EH (cell line): ENCODE results near the gene PFKL.
"Not testable (repeated sequence)": the region's sequence is repeated elsewhere in the genome, so short reads cannot be mapped to it uniquely, and the experiment has no call there.

ENCODE experiments used
- DNase-seq: peaks from one replicate; pipeline ENCODE4 v3.0.0-alpha.2; 2015; ENCODE audit warnings: low read depth

Gene PFKL

DNA sequence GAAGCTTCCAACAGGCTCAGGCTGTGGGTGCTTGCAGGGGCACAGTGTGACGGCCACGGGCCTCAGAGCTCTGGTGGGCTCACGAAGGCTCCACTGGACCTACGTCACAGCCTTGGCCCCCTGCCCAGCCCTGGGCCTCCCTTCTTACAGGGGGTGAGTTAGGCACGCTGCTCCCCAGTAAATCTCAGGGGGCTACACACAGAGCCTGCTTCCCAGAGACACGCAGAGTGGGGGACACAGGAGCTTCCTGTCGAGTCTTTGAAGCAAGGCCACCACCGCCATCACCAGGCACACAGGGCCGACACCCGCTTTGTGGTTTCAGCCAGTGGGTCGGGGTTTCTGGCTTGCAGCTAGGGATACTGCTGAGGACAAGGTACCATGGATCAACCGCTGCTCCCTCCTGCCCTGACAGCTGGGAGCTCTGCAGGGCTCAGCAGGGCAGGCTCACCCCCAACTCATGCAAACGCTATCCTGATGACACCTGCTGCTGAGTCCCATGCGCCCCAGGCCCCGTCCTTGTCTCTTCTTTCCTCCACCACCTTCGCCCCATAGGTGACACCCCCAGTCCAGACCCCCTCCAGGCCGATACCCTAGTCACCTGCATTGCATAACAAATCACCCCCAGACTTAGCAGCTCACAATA lies 44.8 kb downstream of the PFKL start:
- DNase-seq: no peak

- no peak for DNase-seq
Measured at GRCh38 chr21:44345495-44345894, 45.6 kb downstream of the PFKL start.

DNA sequence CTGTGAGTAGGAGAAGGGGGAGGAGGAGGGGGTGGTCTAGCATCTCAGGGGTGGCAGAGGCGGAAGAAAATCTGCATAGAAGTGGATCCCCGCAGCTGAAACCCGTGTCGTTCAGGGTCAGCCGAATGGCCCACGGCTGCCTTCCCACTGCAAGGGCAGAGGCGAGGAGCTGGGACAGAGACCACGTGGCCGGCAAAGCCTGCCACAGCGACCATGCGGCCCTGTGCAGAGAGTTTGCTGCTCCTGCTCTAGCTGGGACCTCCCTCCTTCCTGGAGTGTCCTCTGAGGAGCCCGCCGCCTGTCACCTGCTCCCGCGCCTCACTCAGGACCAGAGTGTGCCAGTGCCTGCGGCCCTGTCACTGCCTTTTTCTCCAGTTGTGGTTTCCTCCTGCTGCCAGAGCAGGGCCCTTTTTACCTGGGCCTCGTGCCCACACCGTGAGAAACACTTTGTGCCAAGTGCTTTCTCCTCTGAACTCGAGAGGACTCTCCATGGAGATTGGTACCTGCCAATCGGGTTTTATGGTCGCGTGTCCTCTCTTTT lies 48.1 kb downstream of the PFKL start:
- DNase-seq: no peak

GRCh38 chr21:44348861-44349260 lies 49.0 kb downstream of the PFKL start:
- no peak for DNase-seq

- DNase-seq: no peak
Measured at GRCh38 chr21:44349416-44349846, 49.6 kb downstream of the PFKL start.

- DNase-seq: no peak
Measured at GRCh38 chr21:44349847-44350772, 50.3 kb downstream of the PFKL start.

GRCh38 chr21:44350773-44351481 lies 51.1 kb downstream of the PFKL start:
- DNase-seq: no peak

- DNase-seq: no peak
Measured at GRCh38 chr21:44351535-44352252, 51.8 kb downstream of the PFKL start.

DNA sequence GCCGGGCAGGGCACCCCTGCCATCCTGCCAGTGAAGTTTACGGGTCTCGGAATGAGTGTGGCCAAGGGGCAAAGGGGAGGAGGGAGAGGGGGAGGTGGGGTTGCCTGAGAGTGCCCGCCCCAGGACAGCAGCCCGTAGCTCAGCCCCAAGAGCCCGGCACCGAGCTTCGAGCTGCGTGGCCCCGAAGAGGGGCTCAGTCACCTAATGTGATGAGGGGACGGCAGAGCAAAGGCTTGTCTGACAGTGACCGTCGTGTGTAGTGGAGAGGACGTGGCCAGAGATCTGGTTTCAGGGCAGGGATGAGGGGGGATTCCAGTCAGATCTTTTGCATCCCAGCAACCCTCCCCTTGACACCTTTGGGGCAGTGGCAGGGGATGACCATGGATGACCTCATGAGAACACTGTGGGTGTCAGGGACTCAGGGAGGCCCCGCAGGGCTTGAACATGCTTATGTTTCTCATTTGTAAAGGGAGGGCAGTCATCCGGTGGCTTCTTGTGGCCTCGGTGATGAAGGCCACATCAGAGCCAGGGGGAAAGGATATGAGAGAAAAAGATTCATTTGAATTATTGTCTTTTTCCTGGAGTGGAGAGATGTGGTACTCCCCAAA lies 52.5 kb downstream of the PFKL start:
- DNase-seq: no peak

- no peak for DNase-seq
Measured at GRCh38 chr21:44353191-44353970, 53.5 kb downstream of the PFKL start, which contains the start of gene TRPM2. Gene TRPM2 (plus strand): TSS chr21:44353621. CDS start chr21:44353701, 80 bp downstream.

DNA sequence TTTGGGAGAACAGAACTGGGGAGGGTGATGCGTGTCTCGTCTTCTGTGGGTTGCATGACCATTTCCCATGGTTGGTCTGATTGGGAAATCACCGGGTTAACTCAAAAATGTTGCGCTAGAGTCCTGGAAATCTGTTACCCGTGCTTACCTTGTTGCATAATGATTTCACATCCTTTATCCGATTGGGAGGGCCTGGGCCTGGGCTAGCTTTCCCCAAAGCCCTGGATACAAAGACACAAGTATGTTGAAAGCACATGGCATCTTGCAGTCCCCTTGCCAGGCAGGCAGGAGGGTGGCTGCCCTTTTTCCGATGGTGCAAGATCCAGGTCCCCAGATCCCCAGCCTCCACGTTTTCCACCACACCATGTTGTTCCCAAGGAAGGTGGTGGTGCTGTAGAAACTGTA lies 54.1 kb downstream of the PFKL start:
- DNase-seq: no peak

DNA sequence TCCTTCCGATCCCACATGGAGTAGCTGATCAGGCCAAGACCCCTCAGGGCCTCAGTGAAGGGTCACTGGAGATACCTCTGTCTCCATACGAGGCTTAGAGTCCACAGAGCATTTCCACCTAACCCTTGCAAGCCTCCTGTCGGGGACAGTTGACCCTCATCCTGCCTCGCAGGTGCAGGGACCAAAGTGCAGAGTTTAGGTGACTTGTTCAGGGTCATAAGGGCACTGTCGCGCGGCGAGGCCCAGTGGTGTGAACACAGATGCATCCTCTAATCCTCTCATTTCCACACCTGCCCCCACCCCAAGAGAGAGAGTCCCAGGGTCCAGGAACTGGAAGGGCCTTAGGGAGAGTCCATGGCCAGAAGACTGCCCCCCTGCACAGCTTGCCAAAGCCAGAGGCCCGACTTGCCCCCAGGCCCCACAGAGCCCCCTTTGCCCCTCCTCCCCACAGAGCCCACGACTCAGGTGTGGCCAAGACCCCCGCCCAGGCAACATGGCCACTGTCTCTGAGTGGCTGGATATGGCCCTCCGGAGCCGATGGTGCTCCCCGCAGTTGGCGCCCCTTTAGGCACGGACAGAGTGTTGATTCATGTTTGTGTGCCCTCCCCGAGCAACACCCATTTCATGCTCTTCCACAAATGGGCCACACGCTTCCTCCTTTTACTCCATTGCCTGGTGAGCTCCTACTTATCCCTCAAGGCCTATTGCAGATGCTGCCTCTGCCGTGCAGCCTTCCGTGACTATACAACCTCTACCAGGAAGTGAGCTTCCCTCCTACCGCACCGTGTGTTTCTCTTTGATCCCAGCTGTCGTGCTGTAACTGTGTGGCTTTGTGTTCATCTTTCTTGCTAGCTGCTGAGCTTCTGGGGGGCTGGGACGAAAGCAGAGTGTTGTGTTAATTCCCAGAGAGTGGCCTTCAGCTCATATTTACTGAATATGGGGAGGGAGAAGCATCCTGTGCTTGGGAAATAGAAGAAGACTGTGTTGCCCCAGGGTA lies 55.2 kb downstream of the PFKL start:
- no peak for DNase-seq

DNA sequence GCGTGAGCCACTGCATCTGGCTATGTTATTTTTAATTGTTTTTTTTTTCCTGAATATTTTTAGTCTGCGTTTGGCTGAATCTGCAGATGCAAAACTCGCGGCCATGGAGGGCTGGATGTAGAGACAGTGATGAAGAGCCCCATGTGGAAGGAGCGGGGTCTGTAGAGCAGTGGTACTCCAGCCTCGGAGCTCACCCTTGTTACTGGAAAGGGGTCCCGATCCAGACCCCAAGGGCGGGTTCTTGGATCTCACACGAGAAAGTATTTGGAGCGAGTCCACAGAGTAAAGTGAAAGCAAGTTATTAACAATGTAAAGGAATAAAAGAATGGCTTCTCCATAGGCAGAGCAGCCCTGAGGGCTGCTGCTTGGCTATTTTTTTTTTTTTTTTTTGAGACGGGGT lies 56.3 kb downstream of the PFKL start:
- DNase-seq: no peak

DNA sequence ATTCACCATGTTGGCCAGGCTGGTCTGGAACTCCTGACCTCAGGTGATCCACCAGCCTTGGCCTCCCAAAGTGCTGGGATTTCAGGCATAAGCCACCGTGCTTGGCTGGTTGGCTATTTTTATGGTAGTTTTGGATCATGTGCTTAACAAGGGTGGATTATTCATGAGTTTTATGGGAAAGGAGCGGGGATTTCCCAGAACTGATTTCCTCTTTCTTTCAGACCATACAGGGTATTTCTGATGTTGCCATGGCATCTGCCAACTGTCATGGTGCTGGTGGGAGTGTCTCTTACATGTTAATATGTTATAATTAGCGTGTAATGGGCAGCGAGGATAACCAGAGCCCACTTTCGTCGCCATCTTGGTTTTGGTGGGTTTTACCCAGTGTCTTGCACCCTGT lies 56.8 kb downstream of the PFKL start:
- DNase-seq: no peak

- no peak for DNase-seq
Measured at GRCh38 chr21:44357064-44357837, 57.4 kb downstream of the PFKL start.

DNA sequence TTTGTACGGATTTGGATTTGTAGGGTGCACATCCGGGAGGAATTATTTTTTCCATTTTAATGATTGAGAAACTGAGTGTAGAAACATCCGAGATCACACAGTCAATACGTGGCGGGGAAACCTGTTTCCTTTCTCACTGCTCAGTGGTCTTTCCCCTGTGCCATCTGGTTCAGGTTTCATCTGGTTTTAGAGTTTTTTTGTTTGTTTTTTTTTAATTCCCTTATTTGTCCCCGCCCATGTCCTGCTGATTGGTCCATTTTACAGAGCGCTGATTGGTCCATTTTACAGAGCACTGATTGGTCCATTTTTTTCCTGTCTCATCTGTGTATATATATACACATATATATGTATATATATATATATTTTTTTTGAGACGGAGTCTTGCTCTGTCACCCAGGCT lies 59.5 kb downstream of the PFKL start:
- DNase-seq: no peak

DNA sequence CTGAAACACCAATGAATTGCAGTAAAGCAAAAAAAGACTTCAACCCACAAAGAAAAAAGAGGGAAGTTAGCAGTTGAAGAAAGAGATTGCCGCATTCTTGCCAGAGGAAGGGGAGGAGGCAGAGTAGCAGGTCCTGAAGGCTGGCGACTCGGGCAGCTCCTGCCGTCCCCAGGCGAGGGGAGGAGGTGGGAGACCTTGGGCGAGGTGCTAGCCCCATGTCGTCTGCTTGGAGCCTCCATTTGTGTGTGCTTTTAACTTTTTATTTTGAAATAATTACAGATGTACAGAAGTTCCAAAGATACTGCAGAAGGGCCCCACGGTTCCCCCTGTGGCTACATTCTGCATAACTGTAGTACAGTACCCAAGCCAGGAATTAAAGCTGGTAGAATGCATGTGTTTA lies 60.3 kb downstream of the PFKL start:
- DNase-seq: no peak

DNA sequence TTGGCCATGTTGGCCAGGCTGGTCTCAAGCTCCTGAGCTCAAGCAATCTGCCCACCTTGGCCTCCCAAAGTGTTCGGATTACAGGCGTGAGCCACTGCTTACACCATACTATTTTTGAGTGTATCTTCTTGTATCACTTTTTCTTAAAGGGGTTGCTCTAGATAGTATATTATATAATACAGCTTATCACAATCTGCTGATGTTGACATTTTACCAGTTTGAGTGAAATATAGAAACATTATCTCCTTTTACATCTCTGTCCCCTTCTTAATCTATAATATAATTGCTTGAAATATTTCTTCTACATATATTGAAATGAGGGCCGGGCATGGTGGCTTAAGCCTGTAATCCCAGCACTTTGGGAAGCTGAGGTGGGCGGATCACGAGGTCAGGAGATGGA lies 62.0 kb downstream of the PFKL start:
- not testable (repeated sequence) for DNase-seq
